AG04449 (cell line): ENCODE measurements around the gene PIGC.

Experiments
- CTCF ChIA-PET: fragments of 350-600 bp; formaldehyde crosslinking; extraction: SDS; loops from one replicate; lab custom pipeline; 2021; ENCODE audit warnings: antibody characterized with exemption; lab: Yijun Ruan, JAX
- POLR2A ChIA-PET: fragments of 400-600, 350-600 bp; formaldehyde crosslinking; extraction: SDS; loops from one replicate; lab custom pipeline; 2020; ENCODE audit warnings: antibody characterized with exemption, inconsistent platforms; lab: Yijun Ruan, JAX
- DNase-seq: peaks from one replicate; pipeline ENCODE4 v3.0.0-alpha.2; 2010; ENCODE audit warnings: low read depth, low spot score
- H3K4me3 ChIP-seq: 2 replicates; pipeline ENCODE4 v1.5.1; 2011; ENCODE audit warnings: low read depth, mild to moderate bottlenecking, control low read depth, low read length
- TF ChIP-seq, protein P1 (sequence below): IDR thresholded peaks from one replicate; pipeline ENCODE4 v1.5.1; 2011; ENCODE audit warnings: mild to moderate bottlenecking, moderate library complexity, low read length, control low read depth, inconsistent platforms; ENCODE audit not compliant: insufficient read depth; ENCODE audit errors: missing control alignments

PIGC gene

DNA sequence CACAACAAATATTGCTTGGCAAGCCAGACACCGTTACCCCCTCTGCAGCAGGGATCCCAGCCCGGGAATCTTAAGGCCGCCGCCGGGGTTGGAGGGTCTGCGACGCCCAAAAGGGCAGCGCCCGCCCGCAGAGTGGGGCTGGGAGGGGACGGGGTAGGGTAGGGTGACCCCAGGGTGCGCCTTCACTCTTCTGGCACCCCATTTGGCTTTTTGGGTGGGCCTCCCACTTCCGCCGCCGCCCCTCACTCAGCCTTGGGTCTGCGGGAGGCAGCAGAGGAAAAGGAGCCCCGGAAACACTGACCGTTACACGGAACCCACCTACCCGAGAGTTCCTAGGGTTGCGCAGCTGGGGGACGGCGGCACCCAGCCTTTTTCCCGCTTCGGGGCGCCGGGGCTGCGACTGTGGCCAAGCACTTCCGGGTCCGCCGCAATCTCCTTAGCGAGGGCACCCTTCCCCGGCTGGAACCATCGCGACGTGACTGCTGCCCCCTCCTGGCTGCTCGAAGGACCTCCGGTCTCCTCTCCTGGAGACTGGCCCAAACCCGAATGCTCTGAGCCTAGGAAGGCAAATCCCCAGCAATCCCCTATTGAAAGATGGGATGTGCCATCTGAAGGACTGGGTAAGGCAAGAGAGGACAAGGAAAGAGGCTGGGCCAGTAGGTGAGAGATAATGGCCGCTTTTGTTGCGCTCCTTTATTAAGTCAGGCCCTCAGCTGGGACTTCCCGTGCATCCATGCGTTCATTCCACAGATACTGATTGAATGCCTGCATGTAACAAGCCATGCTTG lies at the start of gene PIGC:
TSS of gene PIGC (minus strand) at position 404 of the 788 bp plus-strand sequence. CDS start 1,447 bp downstream, outside the sequence.
- DNase-seq: no peak
- ChIA-PET POLR2A (no interaction called here), CTCF (interaction anchor here (0.7 to 6.5 kb wide), 38 partner anchors 9 to 642 kb away, joined by 3 to 77 read pairs (median 4); no protein-coding TSS in a partner anchor)
- H3K4me3 ChIP-seq: peak within 1 kb of the TSS; percentile 89
- TF ChIP-seq, protein P1, sequence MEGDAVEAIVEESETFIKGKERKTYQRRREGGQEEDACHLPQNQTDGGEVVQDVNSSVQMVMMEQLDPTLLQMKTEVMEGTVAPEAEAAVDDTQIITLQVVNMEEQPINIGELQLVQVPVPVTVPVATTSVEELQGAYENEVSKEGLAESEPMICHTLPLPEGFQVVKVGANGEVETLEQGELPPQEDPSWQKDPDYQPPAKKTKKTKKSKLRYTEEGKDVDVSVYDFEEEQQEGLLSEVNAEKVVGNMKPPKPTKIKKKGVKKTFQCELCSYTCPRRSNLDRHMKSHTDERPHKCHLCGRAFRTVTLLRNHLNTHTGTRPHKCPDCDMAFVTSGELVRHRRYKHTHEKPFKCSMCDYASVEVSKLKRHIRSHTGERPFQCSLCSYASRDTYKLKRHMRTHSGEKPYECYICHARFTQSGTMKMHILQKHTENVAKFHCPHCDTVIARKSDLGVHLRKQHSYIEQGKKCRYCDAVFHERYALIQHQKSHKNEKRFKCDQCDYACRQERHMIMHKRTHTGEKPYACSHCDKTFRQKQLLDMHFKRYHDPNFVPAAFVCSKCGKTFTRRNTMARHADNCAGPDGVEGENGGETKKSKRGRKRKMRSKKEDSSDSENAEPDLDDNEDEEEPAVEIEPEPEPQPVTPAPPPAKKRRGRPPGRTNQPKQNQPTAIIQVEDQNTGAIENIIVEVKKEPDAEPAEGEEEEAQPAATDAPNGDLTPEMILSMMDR: peak; percentile 98

DNA sequence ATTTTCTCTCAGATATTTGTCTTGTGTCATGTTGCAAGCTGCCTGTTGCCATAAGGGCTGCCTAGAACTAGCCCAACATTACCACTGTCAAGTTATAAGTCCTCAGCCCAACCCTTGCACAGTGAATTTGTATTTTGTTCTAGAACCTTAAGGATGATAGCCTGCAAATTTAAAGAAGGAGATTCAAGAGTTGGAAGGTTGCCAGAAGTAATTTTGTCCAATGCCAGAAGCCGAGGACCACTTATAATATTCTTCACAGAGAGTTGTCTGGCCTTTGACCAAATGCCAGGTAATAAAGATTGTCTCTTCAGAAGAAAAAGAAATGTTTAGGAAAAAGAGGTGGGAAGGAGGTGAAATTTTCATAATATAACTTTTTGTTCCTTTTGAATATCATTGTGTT lies 48.6 kb upstream of the PIGC start:
- H3K4me3 ChIP-seq: no peak overlapping the region
- ChIA-PET POLR2A (no interaction called here), CTCF (no interaction called here)
- no peak for DNase-seq
- TF ChIP-seq, protein P1: no peak

- H3K4me3 ChIP-seq: no peak overlapping the region
- CTCF ChIA-PET: no interaction called here
- DNase-seq: no peak
- POLR2A ChIA-PET: no interaction called here
- TF ChIP-seq, protein P1: no peak
Observed at GRCh38 chr1:172489847-172490246, 46.0 kb upstream of the PIGC start.

- TF ChIP-seq, protein P1: no peak
- ChIA-PET POLR2A (no interaction called here), CTCF (interaction anchor here (1.8 kb wide), 1 partner anchor 44 kb away, joined by 4 read pairs; no protein-coding TSS in a partner anchor)
- DNase-seq: no peak
- H3K4me3 ChIP-seq: no peak overlapping the region
Observed at GRCh38 chr1:172488393-172488792, 44.5 kb upstream of the PIGC start.

DNA sequence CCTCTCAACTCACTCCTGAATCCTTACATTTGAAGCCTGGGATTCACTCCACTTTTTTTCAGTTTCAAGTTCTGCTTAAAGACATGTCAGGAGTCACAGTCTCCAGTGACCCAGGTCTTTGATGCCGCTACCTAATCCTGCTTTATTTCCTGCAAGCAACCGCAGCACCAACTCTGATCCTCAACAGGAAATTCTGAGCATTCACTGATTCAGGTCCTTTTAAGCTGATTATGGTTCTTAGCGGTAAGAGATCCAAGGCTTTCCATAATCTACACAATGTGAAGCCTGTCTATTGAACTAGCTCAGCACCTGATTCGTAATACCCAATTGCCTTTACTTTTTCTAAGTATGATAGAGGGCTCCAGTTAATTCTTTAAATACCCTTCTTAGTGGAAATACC lies 43.7 kb upstream of the PIGC start:
- no peak for DNase-seq
- POLR2A ChIA-PET: no interaction called here
- CTCF ChIA-PET: interaction anchor here (1.8 kb wide), 1 partner anchor 43 kb away, joined by 4 read pairs; no protein-coding TSS in a partner anchor
- TF ChIP-seq, protein P1: no peak
- no peak overlapping the region for H3K4me3 ChIP-seq

- CTCF ChIA-PET: no interaction called here
- POLR2A ChIA-PET: no interaction called here
- DNase-seq: no peak
- TF ChIP-seq, protein P1: no peak
- no peak overlapping the region for H3K4me3 ChIP-seq
Observed at GRCh38 chr1:172486805-172487454, 43.1 kb upstream of the PIGC start.
